K562 (cell line): Measurements from ENCODE around the gene SLC17A2. TPM values are rescaled to one million over a fixed set of nuclear protein-coding genes. Genes with fewer than 3 reads are reported as not detected.

Experiments
- CBFA2T3 ChIP-seq: fragments of 450-650 bp; IDR thresholded peaks from 2 replicates; pipeline ENCODE4 v1.6.1; 2017
- CBX5 ChIP-seq: IDR thresholded peaks from 2 replicates; pipeline ENCODE4 v1.6.1; 2014; ENCODE audit warnings: low read depth, borderline replicate concordance
- CCAR2 ChIP-seq: fragments of 200-400 bp; formaldehyde crosslinking; IDR thresholded peaks from 2 replicates; pipeline ENCODE4 v1.6.1; 2017; ENCODE audit warnings: mild to moderate bottlenecking, low read depth, low read length
- CXXC5 ChIP-seq: fragments of 250-450 bp; sonication (Bioruptor Pico); IDR thresholded peaks from 2 replicates; pipeline ENCODE4 v1.8.0; 2022; ENCODE audit warnings: inconsistent platforms, mild to moderate bottlenecking, moderate library complexity
- DDX20 ChIP-seq: fragments of 450-650 bp; IDR thresholded peaks from 2 replicates; pipeline ENCODE4 v1.6.1; 2016; ENCODE audit warnings: missing genetic modification characterization, low read depth, mild to moderate bottlenecking, missing compliant biosample characterization, moderate library complexity
- FOXM1 ChIP-seq, 2 experiments: fragments of 450-650 bp in 1 of 2; sonication (generic) in 1 of 2; formaldehyde crosslinking in 1 of 2; IDR thresholded peaks; 2 replicates each; pipeline versions ENCODE4 v1.6.1 to v1.9.0; 2017 to 2022; ENCODE audit warnings: low read depth in 2 of 2, mild to moderate bottlenecking in 2 of 2, missing genetic modification reagents in 1 of 2, moderate library complexity in 1 of 2
- HLTF ChIP-seq: fragments of 450-650 bp; IDR thresholded peaks from 2 replicates; pipeline ENCODE4 v1.6.1; 2016
- HNRNPH1 ChIP-seq: fragments of 200-400 bp; formaldehyde crosslinking; optimal IDR thresholded peaks from 2 replicates; pipeline ENCODE3; 2017; ENCODE audit warnings: low read depth, mild to moderate bottlenecking, low read length, moderate library complexity
- KAT7 ChIP-seq: sonication (generic); formaldehyde crosslinking; IDR thresholded peaks from 2 replicates; pipeline ENCODE4 v1.8.0; 2022; ENCODE audit warnings: missing genetic modification reagents, mild to moderate bottlenecking, borderline replicate concordance
- MCM3 ChIP-seq: fragments of 450-650 bp; IDR thresholded peaks from 2 replicates; pipeline ENCODE4 v1.6.1; 2016
- MYNN ChIP-seq, 2 experiments: sonication (generic); formaldehyde crosslinking in 1 of 2; IDR thresholded peaks; 2 replicates each; pipeline versions ENCODE4 v1.5.0 to v1.6.1; 2016 to 2020; ENCODE audit warnings: antibody characterized with exemption in 1 of 2, missing genetic modification reagents in 1 of 2
- NBN ChIP-seq: fragments of 450-650 bp; IDR thresholded peaks from 2 replicates; pipeline ENCODE4 v1.6.1; 2016; ENCODE audit warnings: low read depth, mild to moderate bottlenecking
- POLR3A ChIP-seq: IDR thresholded peaks from 2 replicates; pipeline ENCODE4 v1.6.1; 2011; ENCODE audit warnings: borderline replicate concordance, mild to moderate bottlenecking, moderate library complexity; ENCODE audit not compliant: insufficient read length, insufficient read depth; ENCODE audit errors: extremely low read depth
- SMARCA5 ChIP-seq: fragments of 450-650 bp; IDR thresholded peaks from 2 replicates; pipeline ENCODE4 v1.6.1; 2016
- SP1 ChIP-seq: sonication (generic); formaldehyde crosslinking; IDR thresholded peaks from 2 replicates; pipeline ENCODE4 v1.8.1; 2022; ENCODE audit warnings: mild to moderate bottlenecking, missing genetic modification reagents
- TOE1 ChIP-seq, 2 experiments: fragments of 450-650 bp in 1 of 2; sonication (generic) in 1 of 2; formaldehyde crosslinking in 1 of 2; IDR thresholded peaks; 2 replicates each; pipeline versions ENCODE4 v1.7.1 to v1.8.0; 2016 to 2022; ENCODE audit warnings: borderline replicate concordance in 2 of 2, mild to moderate bottlenecking in 2 of 2, antibody characterized with exemption in 1 of 2, inconsistent platforms in 1 of 2, low read depth in 1 of 2, missing genetic modification reagents in 1 of 2, moderate library complexity in 1 of 2
- TRIM28 ChIP-seq: fragments of 450-650 bp; IDR thresholded peaks from 2 replicates; pipeline ENCODE4 v1.6.1; 2017
- polyA plus RNA-seq, 8 experiments: library from polyadenylated mRNA; depleted of rRNA in 4 of 8; stranded (reverse) in 5 of 8; unstranded in 3 of 8; fragments of >200 nt; fragmentation: Nextera tagmentation in 2 of 8; fragmentation: Illumina TruSeq in 1 of 8; extraction: Ambion mirVana in 2 of 8; extraction: Trizol in 1 of 8; gene quantifications; 2 replicates each; pipeline versions ENCODE4 v1.2.1 to v1.2.3, GENCODE V29; 2011 to 2014; ENCODE audit warnings: inconsistent platforms in 1 of 8, missing spikeins in 1 of 8
- total RNA-seq, 7 experiments: library from RNA; depleted of rRNA in 6 of 7; stranded (reverse); fragments of >200 nt in 6 of 7; fragmentation: Illumina TruSeq in 2 of 7; extraction: Trizol in 2 of 7; gene quantifications; 2 replicates each; pipeline versions ENCODE4 v1.2.1 to v1.2.3, GENCODE V29; 2011 to 2021; ENCODE audit warnings: low replicate concordance in 1 of 7
- TF ChIP-seq, protein P1 (sequence below), 2 experiments: fragments of 200-800 bp in 1 of 2; sonication (Bioruptor generic) in 1 of 2; sonication (generic) in 1 of 2; formaldehyde crosslinking in 1 of 2; IDR thresholded peaks in 1 of 2; conservative IDR thresholded peaks in 1 of 2; 2 replicates each; pipeline versions ENCODE4 v1.5.0 to v1.6.1; 2016 to 2020; ENCODE audit warnings: missing compliant biosample characterization in 1 of 2, missing genetic modification characterization in 1 of 2, missing genetic modification reagents in 1 of 2
- TF ChIP-seq, protein P2 (sequence below): fragments of 250-450 bp; sonication (Bioruptor Pico); IDR thresholded peaks from 2 replicates; pipeline ENCODE4 v1.4.0; 2020; ENCODE audit warnings: mild to moderate bottlenecking, moderate library complexity
- TF ChIP-seq, protein P3 (sequence below), 2 experiments: fragments of 450-650 bp in 1 of 2; sonication (generic) in 1 of 2; formaldehyde crosslinking in 1 of 2; IDR thresholded peaks in 1 of 2; conservative IDR thresholded peaks in 1 of 2; 2 replicates each; pipeline versions ENCODE4 v1.6.1 to v1.8.1; 2016 to 2023; ENCODE audit warnings: mild to moderate bottlenecking in 2 of 2, moderate library complexity in 2 of 2, inconsistent platforms in 1 of 2, missing genetic modification reagents in 1 of 2
- TF ChIP-seq, protein P4 (sequence below): IDR thresholded peaks from 2 replicates; pipeline ENCODE4 v1.6.1; 2012; ENCODE audit warnings: low read depth, low read length, improper control_type of control experiment, borderline replicate concordance
- TF ChIP-seq, protein P5 (sequence below): fragments of 250-450 bp; sonication (Bioruptor Pico); IDR thresholded peaks from 2 replicates; pipeline ENCODE4 v1.5.0; 2021

SLC17A2 gene
- total and polyA plus RNA-seq, 9 of the 15 experiments (the other 6 are each of a cell fraction or from before 2014, with no cell fraction given) = not detected

DNA sequence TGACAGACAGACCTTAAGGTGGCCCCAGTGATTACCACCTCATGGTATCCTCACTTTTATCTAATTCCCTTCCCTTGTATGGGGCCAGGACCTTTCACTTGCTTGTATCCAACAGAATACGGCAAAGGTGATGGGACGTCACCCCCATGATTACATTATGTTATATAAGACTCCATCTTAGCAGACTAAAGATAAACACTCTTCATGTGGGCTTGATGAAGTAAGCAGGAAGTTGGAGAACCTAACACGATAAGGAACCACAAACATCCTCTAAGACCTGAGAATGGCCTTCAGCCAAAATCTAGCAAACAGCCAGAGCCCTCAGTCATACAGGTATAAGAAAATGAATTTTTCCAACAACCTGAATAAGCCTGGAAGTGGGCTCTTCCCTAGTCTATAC lies 64.5 kb downstream of the SLC17A2 start (continued):
- TF ChIP-seq, protein P1, sequence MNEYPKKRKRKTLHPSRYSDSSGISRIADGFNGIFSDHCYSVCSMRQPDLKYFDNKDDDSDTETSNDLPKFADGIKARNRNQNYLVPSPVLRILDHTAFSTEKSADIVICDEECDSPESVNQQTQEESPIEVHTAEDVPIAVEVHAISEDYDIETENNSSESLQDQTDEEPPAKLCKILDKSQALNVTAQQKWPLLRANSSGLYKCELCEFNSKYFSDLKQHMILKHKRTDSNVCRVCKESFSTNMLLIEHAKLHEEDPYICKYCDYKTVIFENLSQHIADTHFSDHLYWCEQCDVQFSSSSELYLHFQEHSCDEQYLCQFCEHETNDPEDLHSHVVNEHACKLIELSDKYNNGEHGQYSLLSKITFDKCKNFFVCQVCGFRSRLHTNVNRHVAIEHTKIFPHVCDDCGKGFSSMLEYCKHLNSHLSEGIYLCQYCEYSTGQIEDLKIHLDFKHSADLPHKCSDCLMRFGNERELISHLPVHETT (CRISPR knock-in tag; conservative IDR thresholded peaks at IDR 0.05 in 1 of 2, IDR thresholded peaks at IDR 0.05 in 1 of 2) = no peak
- TF ChIP-seq HNRNPH1 (no peak), POLR3A (no peak), CBFA2T3 (peak; percentile 53), SP1 (CRISPR knock-in tag) (no peak), MYNN (IDR thresholded peaks at IDR 0.05) (no peak), MYNN (CRISPR knock-in tag; IDR thresholded peaks at IDR 0.05) (no peak), TRIM28 (no peak), NBN (no peak), CCAR2 (no peak), MCM3 (no peak), FOXM1 (IDR thresholded peaks at IDR 0.05; ENCODE audit: low read depth) (no peak; the same call in 1 of the 2 replicates), FOXM1 (CRISPR knock-in tag; IDR thresholded peaks at IDR 0.05; ENCODE audit: low read depth) (no peak), TOE1 (IDR thresholded peaks at IDR 0.05; ENCODE audit: borderline replicate concordance) (no peak), TOE1 (CRISPR knock-in tag; IDR thresholded peaks at IDR 0.05; ENCODE audit: borderline replicate concordance, low read depth) (no peak), KAT7 (CRISPR knock-in tag) (no peak), SMARCA5 (no peak), HLTF (no peak), DDX20 (tag) (no peak), CXXC5 (CRISPR knock-in tag) (no peak), CBX5 (no peak)
- TF ChIP-seq, protein P2, sequence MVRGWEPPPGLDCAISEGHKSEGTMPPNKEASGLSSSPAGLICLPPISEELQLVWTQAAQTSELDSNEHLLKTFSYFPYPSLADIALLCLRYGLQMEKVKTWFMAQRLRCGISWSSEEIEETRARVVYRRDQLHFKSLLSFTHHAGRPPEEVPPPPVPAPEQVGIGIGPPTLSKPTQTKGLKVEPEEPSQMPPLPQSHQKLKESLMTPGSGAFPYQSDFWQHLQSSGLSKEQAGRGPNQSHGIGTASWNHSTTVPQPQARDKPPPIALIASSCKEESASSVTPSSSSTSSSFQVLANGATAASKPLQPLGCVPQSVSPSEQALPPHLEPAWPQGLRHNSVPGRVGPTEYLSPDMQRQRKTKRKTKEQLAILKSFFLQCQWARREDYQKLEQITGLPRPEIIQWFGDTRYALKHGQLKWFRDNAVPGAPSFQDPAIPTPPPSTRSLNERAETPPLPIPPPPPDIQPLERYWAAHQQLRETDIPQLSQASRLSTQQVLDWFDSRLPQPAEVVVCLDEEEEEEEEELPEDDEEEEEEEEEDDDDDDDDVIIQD = no peak
- TF ChIP-seq, protein P3, sequence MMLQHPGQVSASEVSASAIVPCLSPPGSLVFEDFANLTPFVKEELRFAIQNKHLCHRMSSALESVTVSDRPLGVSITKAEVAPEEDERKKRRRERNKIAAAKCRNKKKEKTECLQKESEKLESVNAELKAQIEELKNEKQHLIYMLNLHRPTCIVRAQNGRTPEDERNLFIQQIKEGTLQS (IDR thresholded peaks at IDR 0.05) = peak; percentile 63; the same call in 1 of the 2 replicates
- TF ChIP-seq, protein P3 (CRISPR knock-in tag; conservative IDR thresholded peaks at IDR 0.05) = no peak
- TF ChIP-seq, protein P4, sequence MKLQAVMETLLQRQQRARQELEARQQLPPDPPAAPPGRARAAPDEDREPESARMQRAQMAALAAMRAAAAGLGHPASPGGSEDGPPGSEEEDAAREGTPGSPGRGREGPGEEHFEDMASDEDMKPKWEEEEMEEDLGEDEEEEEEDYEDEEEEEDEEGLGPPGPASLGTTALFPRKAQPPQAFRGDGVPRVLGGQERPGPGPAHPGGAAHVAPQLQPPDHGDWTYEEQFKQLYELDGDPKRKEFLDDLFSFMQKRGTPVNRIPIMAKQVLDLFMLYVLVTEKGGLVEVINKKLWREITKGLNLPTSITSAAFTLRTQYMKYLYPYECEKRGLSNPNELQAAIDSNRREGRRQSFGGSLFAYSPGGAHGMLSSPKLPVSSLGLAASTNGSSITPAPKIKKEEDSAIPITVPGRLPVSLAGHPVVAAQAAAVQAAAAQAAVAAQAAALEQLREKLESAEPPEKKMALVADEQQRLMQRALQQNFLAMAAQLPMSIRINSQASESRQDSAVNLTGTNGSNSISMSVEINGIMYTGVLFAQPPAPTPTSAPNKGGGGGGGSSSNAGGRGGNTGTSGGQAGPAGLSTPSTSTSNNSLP = no peak; the same call in 1 of the 2 replicates
- TF ChIP-seq, protein P5, sequence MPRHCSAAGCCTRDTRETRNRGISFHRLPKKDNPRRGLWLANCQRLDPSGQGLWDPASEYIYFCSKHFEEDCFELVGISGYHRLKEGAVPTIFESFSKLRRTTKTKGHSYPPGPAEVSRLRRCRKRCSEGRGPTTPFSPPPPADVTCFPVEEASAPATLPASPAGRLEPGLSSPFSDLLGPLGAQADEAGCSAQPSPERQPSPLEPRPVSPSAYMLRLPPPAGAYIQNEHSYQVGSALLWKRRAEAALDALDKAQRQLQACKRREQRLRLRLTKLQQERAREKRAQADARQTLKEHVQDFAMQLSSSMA (CRISPR knock-in tag) = no peak
